ENCODE data around the gene USF3.
"Not testable (repeated sequence)": the region's sequence is repeated elsewhere in the genome, so short reads cannot be mapped to it uniquely, and the experiment has no call there.

USF3 gene

DNA sequence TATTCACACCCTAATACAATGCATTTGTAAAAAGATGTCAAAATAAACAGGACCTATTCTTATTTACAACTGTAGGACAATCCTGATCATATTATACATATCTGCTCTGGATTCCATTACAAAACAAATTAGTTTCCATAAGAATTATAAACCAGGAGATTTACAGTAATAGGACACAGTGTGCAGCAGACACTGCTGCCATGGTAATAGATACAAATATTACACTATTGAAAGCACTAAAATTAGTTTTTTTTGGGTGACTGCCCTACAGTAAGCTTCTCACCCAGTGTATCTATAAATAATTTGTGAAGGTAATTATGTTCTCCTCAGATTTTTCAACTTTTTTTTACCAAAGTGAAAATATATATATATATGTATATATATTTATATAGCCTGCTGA is 47.9 kb downstream of the USF3 start:
- DNase-seq: no peak

DNA sequence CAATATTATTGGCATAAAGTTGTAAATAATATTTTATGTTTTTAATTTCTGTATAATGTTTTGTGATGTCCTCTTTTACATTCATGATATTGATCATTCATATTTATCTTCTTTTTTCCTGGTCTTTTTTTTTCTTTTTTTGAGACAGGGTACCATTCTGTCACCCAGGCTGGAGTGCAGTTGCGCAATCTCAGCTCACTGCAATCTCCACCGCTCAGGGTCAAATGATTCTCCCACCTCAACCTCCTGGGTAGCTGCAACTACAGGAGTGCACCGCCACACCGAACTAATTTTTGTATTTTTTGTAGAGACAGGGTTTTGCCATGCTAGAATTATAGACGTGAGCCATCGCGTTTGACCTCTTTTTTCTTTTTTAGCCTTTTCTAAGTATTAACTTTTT is 52.9 kb downstream of the USF3 start:
- no peak for DNase-seq

DNA sequence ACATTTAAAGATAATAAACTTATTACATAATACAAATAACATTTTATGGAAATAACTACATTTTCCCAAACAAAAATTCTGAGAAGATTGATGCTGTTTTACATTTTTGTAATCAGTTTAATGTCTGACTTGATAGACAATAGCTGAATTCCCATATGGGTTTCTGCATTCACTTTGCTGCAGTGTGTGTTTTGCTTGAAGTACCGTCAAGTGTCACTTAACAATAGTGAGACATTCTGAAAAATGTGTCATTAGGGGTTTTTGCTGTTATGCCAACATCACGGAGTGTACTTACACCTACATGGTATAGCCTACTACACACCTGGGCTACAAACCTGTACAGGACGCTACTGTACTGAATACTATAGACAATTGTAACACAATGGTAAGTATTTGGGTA is 57.5 kb downstream of the USF3 start:
- DNase-seq: no peak

DNA sequence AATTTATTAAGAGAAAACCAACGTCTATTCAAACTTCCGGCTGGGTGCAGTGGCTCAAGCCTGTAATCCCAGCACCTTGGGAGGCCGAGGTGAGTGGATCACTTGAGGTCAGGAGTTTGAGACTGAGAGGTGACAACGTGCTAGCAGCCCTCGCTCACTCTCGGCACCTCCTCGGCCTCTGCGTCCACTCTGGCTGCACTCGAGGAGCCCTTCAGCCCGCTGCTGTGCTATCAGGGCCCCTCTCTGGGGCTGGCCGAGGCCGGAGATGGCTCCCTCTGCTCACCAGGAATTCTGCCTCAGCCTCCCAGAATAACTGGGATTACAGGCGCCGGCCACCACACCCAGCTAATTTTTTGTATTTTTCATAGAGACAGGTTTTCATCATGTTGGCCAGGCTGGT is 58.7 kb downstream of the USF3 start:
- DNase-seq: no peak

DNA sequence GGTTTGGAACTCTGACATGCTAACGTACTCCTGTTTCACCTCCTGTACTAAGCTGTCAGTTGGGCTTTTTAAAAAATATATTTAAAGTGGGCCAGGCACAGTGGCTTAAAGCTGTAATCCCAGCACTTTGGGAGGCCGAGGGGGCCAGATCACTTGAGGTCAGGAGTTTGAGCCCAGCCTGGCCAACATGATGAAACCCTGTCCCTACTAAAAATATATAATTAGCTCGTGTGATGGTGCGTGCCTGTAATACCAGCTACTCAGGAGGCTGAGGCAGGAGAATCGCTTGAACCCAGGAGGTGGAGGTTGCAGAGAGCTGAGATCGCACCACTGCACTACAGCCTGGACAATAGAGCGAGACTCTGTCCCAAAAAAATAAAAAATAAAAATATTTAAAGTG is 60.4 kb downstream of the USF3 start:
- not testable (repeated sequence) for DNase-seq

DNA sequence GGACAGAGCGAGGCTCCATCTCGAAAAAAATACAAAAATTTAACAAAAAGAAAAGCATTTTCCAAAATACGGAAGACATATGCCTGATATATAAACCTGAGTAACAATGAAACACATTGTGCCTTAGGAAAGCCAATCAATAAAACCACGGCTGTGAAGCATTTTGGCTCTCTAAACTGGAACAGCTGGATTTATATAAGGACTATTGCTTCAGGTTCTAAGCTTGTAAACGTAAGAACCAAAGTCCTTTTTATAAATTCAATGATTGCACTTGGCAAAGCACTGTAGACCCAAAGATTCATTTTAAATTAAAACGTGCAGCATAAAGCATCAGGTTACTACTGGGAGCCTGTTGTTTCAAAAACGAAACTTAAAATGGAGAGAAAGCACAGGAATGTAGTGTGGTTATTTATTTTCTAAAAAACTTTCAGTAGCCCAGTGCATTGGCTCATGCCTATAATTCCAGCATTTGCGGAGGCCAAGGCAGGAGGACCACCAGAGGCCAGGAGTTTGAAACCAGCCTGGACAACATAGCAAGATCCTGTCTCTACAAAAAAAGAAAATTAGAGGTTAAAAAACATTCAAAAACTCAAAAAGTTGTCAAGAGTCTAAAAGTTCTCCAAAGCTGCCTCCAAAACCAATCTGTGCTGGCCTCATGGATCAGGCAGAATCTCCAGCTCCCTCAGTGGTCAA is 61.5 kb downstream of the USF3 start:
- no peak for DNase-seq

DNA sequence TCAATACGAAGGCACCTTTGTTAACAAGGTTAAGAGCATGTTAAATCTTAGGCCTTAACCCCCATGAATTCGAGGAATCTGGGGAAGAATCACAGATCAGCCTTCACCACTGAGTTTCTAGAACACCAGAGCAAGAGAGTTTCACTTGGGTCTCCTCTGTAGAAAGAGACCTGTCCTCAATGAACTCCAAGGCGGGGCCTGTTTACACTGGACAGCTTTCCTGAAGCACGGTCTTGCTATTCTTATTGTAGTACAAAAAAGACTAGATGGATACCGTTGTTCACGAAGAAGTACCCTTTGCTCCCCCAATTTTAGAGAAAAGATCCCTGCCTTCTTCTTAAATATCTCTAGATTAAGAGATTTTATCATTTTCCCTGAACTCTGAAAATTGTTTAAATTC is 64.9 kb downstream of the USF3 start:
- no peak for DNase-seq

DNA sequence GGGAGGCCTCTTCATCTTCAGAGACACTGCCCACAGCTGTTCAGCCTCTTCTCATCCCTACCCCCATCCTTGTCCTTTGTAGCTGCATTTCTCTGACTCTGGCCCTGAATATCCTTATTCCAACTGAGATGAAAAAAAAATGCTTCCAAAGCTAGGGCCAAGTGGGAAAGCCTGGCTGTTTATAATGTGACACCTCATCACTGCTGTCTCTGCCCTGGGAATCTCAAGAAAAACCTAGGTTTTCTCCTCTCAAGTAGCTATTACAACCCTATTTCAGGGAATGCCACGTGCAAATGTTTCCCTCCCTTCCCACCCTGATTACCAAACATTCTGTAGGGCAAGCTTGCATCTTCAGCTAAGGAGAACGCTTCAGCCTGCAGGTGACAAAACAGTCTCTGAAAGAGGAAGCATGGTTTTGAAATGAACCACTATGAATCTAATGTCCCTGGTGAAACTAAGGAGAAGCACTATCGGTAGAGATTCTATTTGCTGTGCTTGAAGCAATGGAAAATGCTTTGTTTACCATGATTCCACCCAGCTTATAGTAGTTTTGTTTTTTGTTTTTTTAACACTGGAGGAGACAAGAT is 65.4 kb downstream of the USF3 start:
- DNase-seq: no peak

DNA sequence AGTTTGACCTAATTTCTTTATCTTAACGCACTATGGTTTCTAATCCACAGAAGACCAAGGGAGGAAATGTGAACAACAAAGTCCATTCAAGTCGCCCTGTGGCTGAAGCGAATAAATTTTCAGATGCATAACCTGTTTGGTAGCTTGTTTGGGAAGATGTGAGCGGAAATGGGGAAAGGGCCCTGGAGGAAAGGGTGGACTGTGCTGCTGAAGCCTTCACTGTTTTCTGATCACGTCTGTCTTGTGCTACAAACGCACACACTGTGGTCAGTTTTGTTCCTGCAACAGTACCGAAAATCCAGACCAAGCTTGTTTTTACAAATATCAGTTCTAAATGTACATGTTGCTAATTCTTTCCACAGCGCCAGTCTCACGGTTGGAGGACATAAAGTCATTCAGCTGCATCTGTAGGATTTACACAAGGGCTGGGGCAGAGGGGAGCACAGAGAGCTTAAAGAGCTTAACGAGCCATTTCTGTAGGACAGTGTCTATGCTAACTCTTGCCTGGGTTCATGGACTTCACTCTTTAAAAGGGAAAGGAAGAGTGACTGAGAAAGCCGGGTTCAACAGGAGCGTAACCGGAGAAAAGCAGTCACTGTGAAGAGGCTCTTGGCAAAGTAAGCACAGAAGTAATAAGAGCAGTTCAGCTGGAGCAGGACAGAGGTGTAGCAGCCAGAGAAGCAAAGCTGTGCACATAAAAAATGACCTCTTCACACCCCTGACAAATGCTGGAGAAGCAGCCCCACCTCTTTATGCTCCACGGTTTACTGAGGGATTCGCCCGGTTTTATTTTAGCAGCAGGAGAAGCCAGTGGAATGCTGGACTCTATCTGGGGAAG is 66.6 kb downstream of the USF3 start:
- DNase-seq: no peak

DNA sequence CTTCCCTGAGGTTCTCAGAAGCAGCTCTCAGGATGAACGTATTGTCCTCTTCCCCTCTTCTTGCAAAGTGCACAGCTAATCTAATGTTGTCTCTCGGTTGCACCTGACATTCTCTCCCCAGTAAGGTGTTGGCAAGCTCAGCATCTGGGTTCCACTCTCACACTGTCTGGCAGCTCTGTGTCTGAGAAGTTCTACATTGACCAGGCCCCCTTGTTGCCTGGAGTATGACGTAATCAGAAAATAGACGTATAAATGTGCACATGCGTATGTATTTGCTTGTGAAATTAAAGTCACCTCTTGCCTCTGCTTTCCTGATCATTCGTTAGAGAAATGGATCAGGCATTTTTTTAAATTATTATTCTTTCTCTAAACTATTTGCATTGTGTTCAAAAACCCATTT is 67.7 kb downstream of the USF3 start:
- DNase-seq: no peak

DNA sequence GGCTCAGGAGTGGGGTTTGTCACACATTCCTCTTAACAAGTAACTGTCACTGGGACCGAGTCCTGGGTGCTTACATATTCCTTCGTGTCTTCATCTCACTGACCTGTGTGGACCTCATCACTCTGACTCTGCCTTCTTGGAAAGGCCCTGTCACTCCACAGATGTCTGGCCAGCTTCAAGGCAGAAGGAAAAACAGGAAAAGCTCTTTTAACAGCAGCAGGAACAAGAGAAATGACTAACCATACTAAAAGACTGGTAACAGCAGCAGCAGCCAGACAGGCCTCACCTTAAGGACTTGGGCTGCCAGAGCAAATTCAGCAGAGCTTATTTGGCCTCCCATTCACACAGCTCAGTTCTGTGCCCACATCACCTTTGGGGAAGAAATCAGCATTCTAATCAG is 68.1 kb downstream of the USF3 start:
- DNase-seq: no peak

DNA sequence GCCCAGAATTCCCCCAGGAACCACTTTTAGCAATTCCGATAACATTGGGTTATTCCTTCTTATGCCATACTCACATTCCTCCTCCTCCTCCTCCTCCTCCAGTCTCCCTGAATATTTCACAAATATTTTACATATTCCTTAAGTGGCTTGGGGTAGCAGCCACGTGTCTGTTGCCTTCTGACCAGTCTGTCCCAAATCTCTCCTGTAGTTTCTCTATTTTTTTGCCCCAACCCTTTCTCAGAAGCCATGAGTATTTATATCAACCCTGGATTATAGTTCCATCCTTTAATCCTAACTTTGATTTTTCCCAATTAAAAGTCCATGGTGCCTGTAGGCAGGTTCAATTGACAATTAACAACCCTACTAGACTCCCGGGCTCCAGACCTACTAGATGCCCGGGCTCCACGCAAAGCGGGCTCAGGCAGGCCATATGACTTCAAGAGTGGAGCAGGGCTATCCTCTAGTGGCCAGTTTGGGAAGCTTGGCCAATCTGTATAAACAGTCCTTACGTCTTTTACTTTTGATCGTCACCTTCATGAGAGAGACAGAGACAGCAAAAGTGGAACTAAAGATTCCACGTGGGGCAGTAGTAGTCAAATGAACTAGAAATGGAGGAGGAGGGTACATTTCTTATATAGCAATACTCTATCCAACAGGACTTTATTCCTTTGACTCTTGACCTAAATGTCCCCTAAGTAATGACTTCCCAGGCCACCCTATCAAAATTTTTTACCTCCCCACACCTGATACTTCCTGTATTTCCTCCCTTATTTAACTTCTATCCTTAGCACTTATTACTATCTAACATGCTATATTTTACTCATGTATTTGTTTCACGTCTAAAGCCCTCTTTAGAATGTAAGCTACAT is 69.7 kb downstream of the USF3 start:
- peak; percentile 24 for DNase-seq

DNA sequence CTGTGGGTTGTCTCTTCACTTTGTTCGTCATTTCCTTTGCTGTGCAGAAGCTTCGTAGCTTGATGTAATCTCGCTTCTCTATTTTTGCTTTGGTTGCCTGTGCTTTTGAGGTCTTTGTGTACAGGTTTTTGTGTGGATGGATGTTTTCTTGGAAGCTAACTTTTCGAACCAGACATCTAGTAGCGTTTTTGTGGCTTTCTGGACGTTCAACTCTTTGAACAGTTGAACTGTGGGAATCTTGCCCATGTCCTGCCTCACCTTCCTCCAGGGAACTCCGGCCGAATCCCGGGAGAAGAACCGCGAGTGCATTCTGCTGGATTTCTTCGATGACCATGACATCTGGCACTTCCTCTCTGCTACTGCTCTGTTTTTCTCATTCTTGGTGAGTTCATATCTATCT is 70.6 kb downstream of the USF3 start:
- DNase-seq: no peak

DNA sequence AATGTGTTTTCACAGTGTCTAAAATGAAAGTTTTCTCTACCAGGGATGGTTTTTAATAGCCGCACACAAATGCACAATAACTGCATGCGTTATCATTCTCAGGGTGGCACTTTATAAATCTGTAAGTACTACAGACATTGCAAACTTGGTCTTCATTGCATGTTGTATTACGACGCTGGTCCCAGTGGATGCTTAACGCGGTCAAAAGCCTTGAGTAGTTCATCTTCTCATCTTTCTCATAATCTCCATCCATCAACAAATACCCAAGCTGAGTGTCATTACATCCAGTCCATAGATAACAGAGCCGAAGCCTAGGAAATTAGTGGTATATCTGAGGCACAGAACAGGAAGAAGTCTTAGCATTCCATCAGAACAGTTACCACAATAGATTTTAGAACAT is 72.6 kb downstream of the USF3 start:
- DNase-seq: no peak

DNA sequence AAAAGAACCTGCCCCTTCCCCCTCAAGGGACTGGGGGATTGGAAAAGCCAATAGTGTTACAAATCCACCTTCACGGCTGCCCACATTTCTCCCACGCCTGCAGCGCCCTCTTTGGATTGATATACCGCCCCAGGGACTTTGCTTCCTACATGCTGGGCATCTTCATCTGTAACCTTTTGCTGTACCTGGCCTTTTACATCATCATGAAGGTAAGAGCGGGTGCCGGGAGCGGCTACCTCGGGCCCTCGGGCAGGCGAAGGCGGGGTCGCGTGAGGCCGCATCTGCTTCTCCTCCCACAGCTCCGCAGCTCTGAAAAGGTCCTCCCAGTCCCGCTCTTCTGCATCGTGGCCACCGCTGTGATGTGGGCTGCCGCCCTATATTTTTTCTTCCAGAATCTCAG is 73.1 kb downstream of the USF3 start:
- peak; percentile 37 for DNase-seq

DNA sequence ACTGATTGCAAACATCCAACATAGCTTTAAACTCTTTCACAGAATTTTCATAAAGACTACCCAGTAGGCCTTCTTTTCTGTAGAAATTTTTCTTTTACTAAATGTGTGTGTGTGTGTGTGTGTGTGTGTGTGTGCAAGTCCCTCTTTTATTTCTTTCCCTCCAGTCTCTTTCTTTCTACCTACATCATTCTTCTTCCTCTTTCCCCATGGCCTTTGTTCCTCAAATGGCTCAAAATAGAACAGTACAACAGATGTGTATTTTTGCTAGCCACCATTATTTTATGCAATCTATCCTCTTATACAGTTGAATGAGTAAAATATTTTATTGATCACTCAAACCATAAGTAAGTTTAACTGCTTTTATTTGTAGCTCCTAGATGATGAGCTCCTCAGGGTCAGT is 76.4 kb downstream of the USF3 start:
- no peak for DNase-seq

DNA sequence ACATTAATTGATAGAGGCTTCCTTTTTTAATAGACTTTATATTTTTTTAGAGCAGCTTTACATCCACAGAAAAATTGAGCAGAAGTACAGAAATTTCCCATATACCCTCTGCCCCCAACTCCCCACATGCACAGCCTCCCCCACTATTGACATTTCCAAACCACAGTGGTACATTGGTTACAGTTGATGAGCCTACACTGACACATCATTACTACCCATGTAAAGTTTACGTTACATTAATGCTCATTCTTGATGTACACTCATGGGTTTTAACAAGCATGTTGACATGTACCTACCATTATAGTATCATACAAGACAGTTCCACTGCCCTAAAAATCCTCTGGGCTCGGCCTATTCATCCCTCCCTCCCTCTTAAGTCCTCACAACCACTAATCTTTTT is 78.7 kb downstream of the USF3 start:
- DNase-seq: no peak

DNA sequence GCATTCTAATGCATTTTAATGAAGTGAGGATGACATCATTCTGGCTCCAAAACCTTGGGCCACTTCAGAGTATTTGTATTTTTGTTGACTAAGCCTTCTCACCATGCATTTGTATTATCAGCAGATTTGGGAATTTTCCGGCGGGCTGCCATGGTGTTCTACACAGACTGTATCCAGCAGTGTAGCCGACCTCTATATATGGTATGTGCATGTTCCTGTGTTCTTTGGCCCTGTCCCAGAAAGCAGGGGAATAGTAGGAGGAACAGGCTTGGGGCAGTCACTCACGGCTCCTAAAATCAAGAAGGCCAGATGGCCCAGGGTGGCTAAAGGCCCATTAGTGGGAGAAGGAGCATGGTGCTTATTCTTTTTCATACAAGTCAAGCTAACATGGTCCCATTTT is 80.5 kb downstream of the USF3 start:
- DNase-seq: no peak

DNA sequence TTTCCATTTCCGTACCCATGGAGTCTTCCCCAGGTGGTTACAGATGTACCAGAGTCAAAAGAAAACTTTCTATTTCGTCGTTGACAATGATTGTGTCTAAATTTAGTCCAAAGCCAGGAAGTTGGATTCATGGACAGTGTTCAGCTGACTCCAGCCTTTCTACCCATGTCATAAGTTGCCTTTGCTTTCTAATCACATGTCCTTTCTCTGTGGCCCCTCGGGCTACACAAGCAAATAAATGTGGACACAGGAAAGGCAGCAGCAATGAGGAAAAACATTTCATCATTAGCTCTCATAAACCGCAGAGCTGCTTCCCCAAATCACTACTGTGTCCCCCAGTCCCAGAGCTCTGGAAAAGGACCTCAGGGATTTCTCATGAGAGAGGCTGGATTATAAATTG is 82.0 kb downstream of the USF3 start:
- DNase-seq: no peak

DNA sequence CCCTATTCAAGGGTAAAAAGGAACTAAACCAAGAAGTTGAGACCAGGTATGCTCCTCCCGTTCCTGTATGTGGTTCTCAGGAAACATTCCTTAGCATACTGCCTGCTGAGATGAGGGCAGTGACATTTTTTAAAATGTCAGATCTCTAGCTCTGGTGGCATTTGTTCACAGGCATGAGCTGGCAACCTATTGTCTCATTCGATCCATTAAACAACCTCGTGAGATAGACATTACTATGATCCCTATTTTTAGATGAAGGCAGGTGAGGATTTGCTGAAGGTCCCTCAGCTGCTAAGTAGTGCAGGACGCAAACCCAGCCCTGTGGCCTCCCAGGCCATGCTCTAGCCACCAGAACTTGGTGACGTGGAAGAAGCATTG is 89.2 kb downstream of the USF3 start:
- DNase-seq: no peak

DNA sequence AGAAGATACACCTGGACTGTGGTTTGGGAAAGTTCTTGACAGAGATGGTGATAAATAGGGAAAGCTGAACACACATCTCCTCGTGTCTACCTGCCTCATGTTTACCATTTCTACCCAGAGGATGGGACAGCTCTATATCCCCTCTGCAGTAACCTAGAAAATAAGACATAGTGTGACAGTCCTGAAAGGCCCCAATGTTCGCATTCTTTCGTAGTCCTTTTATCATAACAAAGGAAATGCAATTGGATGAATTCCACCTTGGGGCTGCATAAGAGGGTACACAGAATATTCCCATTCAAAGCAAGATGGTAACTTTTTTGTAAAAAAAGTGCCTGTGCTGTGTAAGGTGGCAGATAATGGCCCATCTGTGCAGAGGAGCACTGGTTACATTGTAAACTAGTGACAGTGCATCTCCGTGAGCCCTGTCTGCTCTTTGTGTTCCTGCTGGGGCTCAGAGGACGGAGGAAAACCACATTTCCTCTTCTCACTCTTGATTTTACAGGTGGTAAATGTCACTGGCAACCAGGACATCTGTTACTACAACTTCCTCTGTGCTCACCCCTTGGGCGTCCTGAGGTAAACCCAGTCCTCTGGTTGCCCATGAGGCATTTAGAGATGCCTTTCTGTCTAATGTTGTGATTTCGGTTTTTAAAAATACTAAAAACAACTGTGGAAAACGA is 89.8 kb downstream of the USF3 start:
- DNase-seq: no peak

DNA sequence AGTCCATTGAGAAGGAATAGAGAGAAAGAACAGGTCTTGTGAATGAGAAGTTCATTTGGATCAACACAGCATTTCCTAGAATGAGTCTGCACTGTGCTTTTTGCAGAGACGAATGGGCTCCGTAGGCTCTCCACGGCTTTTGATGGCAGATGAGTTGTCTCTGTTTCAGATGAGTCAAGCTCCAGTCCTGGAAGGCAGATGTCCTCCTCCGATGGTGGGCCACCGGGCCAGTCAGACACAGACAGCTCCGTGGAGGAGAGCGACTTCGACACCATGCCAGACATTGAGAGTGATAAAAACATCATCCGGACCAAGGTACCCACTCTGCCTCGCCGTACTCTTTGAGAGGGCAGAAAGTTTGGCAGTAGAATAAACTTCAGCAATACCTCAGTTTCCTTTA is 93.6 kb downstream of the USF3 start:
- no peak for DNase-seq

DNA sequence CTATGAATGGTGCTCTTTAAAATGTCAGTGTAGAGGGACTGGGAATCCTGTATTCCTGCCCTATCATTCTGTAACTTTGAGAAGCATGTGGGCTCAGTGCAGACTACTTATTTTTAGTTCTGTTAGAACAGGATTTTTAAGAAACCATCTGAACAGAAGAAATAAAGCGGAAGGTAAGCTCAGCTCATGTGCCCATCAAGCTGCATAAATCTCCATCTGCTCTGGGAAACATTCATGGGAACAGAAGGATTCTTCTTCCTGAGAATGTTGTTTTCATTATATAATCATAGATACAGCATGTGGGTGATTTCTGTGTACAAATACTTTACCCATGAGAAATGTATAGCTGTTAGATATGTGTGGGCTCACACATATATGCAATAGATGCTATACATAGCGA is 94.2 kb downstream of the USF3 start:
- no peak for DNase-seq

All from retina (tissue), 1 donor.